ENCODE results near the gene SCARF2.

DNA sequence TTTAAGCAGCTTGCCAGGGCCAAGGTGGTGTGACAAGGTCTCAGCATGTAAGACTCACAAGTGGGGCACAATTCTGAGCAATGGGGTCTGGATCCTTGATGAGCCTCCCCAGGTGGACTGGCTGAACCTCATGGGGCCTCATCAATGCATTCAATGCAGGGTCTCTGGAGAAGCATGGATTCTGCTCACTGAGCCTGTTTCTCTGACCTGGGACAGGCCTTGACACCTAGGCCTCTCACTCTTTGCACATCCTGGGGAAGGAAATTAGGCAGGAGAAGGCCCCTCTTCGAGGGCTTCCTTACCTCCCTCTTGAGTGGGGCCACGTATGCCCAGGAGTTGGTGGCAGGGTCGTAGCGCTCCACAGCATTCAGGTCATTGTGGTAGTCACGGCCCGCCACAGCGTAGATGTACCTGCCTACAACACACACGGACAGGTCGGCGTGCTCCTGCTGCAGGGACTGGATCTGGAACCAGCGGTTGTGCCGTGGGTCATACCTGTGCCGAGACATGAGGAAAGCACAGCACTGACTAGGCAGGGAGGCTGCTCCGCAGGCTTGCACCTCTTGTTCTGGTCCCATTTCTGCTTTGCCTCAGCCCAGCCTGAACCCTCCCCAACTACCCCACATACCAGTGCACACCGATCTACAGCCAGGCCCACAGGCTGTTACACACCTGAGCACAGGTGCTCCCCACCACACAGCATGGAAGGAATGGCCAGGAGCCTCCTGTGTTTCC, 20.0 kb upstream of the SCARF2 start:
- TF ChIP-seq POLR2AphosphoS5 (IDR thresholded peaks at IDR 0.05; ENCODE audit: low read depth, low read length), result no peak
- no peak for TF ChIP-seq POLR2A (IDR thresholded peaks at IDR 0.05; ENCODE audit: low read depth, low read length)
